ENCODE measurements around the gene TRAPPC12.
A peak's percentile ranks its signal among the peaks of the same experiment; 100 is the strongest.

TRAPPC12 gene

GRCh38 chr2:3517948-3518495 is 138.5 kb downstream of the TRAPPC12 start:
- DNase-seq = no peak

GRCh38 chr2:3518496-3519254 is 139.2 kb downstream of the TRAPPC12 start:
- DNase-seq = peak; percentile 99

- peak; percentile 69 for DNase-seq
Measured at GRCh38 chr2:3519255-3520205, 140.0 kb downstream of the TRAPPC12 start, which contains the start of gene ADI1. Gene ADI1, minus strand, starts transcription at chr2:3519531. Its CDS starts 44 bp downstream, at chr2:3519487.

GRCh38 chr2:3520591-3520990 is 141.1 kb downstream of the TRAPPC12 start:
- DNase-seq = no peak

GRCh38 chr2:3522961-3523421 is 143.5 kb downstream of the TRAPPC12 start:
- no peak for DNase-seq

GRCh38 chr2:3523551-3524041 is 144.1 kb downstream of the TRAPPC12 start:
- no peak for DNase-seq

GRCh38 chr2:3526871-3527270 is 147.4 kb downstream of the TRAPPC12 start:
- DNase-seq = no peak

- DNase-seq = no peak
Measured at GRCh38 chr2:3527886-3528785, 148.6 kb downstream of the TRAPPC12 start.
